GM12873 (cell line): Measurements from ENCODE around the gene RAB8B.

Experiments used
- TF ChIP-seq, protein P1 (sequence below): IDR thresholded peaks from 2 replicates; pipeline ENCODE4 v1.5.1; 2012; ENCODE audit warnings: low read depth, mild to moderate bottlenecking, moderate library complexity, low read length, control low read depth; ENCODE audit not compliant: insufficient read depth; ENCODE audit errors: missing control alignments

The RAB8B gene

DNA sequence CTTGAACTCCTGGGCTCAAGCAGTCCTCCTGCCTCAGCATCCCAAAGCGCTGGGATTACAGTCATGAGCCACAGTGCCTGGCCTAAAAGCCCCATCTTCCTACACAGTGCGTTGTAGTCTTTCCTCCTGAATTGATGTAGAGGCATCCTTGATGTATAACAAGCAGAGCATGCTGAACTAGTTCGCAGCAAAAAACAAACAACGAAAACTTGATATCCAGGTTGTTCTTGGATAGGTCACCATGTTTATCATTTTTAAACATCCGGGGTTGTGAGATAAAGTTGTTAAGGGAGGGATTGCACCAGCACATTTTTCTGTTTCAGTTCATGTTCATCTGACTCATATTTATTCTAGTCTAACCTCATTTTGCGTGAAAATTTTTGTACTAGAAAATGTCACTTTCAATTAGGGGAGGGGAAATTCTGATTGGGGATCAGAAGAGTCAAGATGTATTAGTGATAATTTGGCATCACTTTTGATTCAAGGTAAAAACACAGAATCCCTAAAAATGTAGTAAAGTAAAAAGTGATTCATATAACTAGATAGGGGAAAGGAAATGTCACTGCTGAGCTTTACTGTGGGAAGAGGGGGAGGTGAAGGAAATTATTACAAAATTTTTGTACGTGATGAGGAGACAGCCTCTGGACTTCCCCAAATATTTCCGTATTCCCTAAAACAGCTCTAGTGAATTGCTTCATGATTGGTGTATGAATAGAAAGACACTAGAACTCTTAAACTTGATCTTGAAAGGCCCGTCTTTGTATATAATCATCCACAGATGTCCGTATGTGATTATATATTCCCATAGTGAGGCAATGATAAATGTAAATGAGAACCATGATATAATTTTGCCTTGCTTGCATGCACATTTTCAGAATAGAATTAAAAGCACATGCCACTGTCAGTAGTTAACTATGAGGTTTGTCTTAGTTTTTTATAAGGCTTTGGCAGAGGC is 22.9 kb downstream of the RAB8B start:
- TF ChIP-seq, protein P1, sequence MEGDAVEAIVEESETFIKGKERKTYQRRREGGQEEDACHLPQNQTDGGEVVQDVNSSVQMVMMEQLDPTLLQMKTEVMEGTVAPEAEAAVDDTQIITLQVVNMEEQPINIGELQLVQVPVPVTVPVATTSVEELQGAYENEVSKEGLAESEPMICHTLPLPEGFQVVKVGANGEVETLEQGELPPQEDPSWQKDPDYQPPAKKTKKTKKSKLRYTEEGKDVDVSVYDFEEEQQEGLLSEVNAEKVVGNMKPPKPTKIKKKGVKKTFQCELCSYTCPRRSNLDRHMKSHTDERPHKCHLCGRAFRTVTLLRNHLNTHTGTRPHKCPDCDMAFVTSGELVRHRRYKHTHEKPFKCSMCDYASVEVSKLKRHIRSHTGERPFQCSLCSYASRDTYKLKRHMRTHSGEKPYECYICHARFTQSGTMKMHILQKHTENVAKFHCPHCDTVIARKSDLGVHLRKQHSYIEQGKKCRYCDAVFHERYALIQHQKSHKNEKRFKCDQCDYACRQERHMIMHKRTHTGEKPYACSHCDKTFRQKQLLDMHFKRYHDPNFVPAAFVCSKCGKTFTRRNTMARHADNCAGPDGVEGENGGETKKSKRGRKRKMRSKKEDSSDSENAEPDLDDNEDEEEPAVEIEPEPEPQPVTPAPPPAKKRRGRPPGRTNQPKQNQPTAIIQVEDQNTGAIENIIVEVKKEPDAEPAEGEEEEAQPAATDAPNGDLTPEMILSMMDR, result no peak

DNA sequence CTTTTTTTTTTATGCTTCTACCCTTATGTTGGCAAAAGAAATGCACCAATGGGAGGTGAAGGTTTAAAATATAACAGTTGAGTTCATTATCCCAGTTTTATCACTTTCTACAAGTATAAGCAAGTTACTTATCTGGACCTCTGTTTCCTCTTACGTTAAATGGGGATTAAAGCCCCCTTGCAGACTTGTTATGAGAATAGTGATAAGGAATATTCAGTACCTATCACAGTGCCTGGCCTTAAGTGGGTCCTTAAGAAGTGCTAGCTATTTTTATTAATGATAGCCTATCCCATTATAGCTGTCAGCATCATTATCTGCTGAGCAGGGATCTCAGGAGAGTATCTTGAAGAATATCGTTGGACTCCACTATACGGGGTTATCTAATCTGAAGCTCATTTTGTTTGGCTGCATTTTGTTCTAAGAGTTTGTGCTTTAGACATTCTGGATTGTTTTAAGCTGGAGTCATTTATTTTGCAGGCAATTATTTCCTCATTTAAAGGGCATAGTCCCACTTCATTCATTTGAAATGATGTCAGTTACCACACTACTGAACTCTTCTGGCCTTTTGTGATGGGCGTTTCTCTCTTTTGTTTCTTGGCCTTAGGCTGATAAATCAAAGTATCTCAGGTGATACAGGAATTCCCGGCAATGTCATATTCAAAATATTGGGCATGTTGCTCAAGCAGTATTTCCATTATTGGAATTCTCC is 28.8 kb downstream of the RAB8B start:
- TF ChIP-seq, protein P1, result no peak

DNA sequence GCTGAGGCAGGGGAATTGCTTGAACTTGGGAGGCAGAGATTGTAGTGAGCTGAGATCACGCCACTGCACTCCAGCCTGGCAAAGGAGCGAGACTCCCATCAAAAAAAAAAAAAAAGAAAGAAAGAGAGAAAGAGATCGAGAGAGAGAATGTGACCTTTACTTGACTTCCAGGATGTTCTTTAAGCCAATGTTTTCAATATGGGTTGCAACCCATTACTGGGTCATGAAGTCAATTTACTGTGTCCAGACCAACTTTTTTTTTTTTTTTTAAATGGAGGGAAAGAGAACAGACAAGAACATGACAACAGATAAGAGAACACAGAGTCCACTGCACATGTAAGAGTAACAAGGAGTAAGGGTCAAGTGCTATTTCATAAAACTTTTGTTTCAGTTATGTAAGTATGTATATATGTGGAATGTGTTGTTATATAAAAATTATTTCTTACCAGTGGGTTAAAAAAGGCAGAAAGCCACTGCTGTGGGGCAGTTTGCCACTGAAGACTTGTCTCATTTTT is 29.8 kb downstream of the RAB8B start:
- TF ChIP-seq, protein P1, result no peak

DNA sequence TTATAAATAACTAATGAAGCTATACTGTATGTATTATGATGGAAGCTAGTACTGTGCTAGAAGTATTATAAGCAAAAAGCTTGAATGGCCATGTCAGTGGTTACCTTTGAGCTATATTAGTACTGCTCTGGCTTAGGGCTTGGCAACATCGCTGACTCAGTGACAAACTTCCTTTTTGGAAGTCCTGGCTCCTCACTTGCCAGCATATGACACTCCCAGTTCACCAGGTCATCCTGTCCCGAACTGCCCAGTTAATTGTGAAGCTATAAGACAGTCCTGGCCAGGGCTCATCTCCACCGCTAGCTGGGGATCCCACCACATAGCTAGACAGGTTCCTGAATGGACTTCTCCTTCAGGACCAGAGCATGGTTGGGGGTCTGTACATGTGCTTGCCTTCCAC is 31.9 kb downstream of the RAB8B start:
- TF ChIP-seq, protein P1, result no peak

DNA sequence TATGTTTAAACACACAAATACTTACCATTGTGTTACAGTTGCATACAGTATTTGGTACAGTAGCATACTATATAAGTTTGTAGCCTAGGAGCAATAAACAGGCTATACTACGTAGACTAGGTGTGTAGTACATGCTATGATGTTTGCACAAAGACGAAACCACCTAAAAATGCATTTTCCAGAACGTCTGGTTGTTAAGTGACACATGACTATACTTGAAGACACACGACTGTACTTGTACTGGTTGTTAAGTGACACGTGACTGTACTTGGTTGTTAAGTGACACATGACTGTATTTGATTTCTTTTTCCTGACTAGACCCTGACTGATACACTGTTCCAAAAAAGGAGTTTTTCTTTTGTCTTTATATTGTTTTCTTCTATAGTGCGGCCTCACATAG is 34.1 kb downstream of the RAB8B start:
- TF ChIP-seq, protein P1, result no peak

DNA sequence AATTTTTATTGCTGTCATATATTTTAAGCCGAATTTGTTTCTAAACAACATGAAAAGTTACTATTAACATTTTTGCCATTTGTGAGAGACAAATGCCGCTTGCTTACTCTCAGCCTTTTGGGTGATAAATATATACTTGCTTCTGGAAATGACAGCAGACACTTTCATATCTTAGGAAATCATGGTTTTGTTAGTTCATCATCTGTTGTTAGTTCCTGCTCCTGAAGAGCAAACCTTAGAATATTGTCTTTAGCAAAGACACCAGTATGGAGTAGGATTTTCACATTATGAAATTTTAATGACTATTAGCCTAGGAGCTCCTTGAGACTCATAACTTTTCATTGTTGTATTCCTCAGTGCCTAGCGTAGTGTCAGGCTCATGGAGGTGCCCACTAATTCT is 36.0 kb downstream of the RAB8B start:
- TF ChIP-seq, protein P1, result no peak
